Measurements from ENCODE around the gene NAGLU. TPM values are rescaled to one million over a fixed set of nuclear protein-coding genes. Genes with fewer than 3 reads are reported as not detected.

NAGLU gene
- total and polyA plus RNA-seq, 2 experiments from 2014 or later = 12.0 to 31.2 TPM

- H3K9me2 ChIP-seq (ENCODE audit: insufficient read depth) = no peaks in the 10 kb centered on the region
- Mint-ChIP-seq H3K36me3 (ENCODE audit: low read depth) (no peaks in the 10 kb centered on the region; the same call in 2 of the 3 replicates), H3K4me3 (peak overlapping the region; percentile 87), H3K27me3 (ENCODE audit: insufficient read depth, low read depth, poor library complexity) (peaks cover 21% of the 10 kb centered on the region), H3K4me1 (peaks cover 16% of the 10 kb centered on the region), H3K9me3 (no peaks in the 10 kb centered on the region), H3K27ac (no peak overlapping the region)
- H2AFZ ChIP-seq = peak overlapping the region; percentile 95
- no peaks in the 10 kb centered on the region for H3K79me2 ChIP-seq (replicated peaks; ENCODE audit: insufficient read depth)
- peak overlapping the region; percentile 93 for H3K4me3 ChIP-seq
- H4K20me1 ChIP-seq (replicated peaks; ENCODE audit: insufficient read depth) = no peaks in the 10 kb centered on the region
- H3K4me1 ChIP-seq (ENCODE audit: insufficient read depth) = peaks cover 8% of the 10 kb centered on the region; the same call in 1 of the 2 replicates
- no peaks in the 10 kb centered on the region; the same call in none of the 2 replicates for H3F3A ChIP-seq (replicated peaks; ENCODE audit: low read depth)
- TF ChIP-seq CTCF (conservative IDR thresholded peaks at IDR 0.05; ENCODE audit: low read depth in 2 of 2) (no peak), EZH2phosphoT487 (IDR thresholded peaks at IDR 0.05; ENCODE audit: unreplicated experiment) (no peak), NANOG (IDR thresholded peaks at IDR 0.05; ENCODE audit: borderline replicate concordance) (no peak), JUNB (IDR thresholded peaks at IDR 0.05; ENCODE audit: unreplicated experiment) (no peak), ZNF331 (CRISPR knock-in tag; IDR thresholded peaks at IDR 0.05; ENCODE audit: low read depth) (no peak), POLR2AphosphoS5 (IDR thresholded peaks at IDR 0.05; ENCODE audit: low read depth) (no peak), STAT1 (IDR thresholded peaks at IDR 0.05; ENCODE audit: unreplicated experiment) (no peak), CREB1 (CRISPR knock-in tag; IDR thresholded peaks at IDR 0.05; ENCODE audit: low read depth) (no peak), EZH2 (IDR thresholded peaks at IDR 0.05; ENCODE audit: low read depth, unreplicated experiment) (no peak), ZNF114 (CRISPR knock-in tag; IDR thresholded peaks at IDR 0.05) (no peak)
- TF ChIP-seq, protein P1, sequence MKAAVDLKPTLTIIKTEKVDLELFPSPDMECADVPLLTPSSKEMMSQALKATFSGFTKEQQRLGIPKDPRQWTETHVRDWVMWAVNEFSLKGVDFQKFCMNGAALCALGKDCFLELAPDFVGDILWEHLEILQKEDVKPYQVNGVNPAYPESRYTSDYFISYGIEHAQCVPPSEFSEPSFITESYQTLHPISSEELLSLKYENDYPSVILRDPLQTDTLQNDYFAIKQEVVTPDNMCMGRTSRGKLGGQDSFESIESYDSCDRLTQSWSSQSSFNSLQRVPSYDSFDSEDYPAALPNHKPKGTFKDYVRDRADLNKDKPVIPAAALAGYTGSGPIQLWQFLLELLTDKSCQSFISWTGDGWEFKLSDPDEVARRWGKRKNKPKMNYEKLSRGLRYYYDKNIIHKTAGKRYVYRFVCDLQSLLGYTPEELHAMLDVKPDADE (IDR thresholded peaks at IDR 0.05) = no peak
- TF ChIP-seq, protein P2, sequence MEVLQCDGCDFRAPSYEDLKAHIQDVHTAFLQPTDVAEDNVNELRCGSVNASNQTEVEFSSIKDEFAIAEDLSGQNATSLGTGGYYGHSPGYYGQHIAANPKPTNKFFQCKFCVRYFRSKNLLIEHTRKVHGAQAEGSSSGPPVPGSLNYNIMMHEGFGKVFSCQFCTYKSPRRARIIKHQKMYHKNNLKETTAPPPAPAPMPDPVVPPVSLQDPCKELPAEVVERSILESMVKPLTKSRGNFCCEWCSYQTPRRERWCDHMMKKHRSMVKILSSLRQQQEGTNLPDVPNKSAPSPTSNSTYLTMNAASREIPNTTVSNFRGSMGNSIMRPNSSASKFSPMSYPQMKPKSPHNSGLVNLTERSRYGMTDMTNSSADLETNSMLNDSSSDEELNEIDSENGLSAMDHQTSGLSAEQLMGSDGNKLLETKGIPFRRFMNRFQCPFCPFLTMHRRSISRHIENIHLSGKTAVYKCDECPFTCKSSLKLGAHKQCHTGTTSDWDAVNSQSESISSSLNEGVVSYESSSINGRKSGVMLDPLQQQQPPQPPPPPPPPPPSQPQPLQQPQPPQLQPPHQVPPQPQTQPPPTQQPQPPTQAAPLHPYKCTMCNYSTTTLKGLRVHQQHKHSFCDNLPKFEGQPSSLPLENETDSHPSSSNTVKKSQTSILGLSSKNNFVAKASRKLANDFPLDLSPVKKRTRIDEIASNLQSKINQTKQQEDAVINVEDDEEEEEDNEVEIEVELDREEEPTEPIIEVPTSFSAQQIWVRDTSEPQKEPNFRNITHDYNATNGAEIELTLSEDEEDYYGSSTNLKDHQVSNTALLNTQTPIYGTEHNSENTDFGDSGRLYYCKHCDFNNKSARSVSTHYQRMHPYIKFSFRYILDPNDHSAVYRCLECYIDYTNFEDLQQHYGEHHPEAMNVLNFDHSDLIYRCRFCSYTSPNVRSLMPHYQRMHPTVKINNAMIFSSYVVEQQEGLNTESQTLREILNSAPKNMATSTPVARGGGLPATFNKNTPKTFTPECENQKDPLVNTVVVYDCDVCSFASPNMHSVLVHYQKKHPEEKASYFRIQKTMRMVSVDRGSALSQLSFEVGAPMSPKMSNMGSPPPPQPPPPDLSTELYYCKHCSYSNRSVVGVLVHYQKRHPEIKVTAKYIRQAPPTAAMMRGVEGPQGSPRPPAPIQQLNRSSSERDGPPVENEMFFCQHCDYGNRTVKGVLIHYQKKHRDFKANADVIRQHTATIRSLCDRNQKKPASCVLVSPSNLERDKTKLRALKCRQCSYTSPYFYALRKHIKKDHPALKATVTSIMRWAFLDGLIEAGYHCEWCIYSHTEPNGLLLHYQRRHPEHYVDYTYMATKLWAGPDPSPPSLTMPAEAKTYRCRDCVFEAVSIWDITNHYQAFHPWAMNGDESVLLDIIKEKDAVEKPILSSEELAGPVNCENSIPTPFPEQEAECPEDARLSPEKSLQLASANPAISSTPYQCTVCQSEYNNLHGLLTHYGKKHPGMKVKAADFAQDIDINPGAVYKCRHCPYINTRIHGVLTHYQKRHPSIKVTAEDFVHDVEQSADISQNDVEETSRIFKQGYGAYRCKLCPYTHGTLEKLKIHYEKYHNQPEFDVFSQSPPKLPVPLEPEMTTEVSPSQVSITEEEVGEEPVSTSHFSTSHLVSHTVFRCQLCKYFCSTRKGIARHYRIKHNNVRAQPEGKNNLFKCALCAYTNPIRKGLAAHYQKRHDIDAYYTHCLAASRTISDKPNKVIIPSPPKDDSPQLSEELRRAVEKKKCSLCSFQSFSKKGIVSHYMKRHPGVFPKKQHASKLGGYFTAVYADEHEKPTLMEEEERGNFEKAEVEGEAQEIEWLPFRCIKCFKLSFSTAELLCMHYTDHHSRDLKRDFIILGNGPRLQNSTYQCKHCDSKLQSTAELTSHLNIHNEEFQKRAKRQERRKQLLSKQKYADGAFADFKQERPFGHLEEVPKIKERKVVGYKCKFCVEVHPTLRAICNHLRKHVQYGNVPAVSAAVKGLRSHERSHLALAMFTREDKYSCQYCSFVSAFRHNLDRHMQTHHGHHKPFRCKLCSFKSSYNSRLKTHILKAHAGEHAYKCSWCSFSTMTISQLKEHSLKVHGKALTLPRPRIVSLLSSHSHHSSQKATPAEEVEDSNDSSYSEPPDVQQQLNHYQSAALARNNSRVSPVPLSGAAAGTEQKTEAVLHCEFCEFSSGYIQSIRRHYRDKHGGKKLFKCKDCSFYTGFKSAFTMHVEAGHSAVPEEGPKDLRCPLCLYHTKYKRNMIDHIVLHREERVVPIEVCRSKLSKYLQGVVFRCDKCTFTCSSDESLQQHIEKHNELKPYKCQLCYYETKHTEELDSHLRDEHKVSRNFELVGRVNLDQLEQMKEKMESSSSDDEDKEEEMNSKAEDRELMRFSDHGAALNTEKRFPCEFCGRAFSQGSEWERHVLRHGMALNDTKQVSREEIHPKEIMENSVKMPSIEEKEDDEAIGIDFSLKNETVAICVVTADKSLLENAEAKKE (CRISPR knock-in tag; IDR thresholded peaks at IDR 0.05) = no peak
- TF ChIP-seq, protein P3, sequence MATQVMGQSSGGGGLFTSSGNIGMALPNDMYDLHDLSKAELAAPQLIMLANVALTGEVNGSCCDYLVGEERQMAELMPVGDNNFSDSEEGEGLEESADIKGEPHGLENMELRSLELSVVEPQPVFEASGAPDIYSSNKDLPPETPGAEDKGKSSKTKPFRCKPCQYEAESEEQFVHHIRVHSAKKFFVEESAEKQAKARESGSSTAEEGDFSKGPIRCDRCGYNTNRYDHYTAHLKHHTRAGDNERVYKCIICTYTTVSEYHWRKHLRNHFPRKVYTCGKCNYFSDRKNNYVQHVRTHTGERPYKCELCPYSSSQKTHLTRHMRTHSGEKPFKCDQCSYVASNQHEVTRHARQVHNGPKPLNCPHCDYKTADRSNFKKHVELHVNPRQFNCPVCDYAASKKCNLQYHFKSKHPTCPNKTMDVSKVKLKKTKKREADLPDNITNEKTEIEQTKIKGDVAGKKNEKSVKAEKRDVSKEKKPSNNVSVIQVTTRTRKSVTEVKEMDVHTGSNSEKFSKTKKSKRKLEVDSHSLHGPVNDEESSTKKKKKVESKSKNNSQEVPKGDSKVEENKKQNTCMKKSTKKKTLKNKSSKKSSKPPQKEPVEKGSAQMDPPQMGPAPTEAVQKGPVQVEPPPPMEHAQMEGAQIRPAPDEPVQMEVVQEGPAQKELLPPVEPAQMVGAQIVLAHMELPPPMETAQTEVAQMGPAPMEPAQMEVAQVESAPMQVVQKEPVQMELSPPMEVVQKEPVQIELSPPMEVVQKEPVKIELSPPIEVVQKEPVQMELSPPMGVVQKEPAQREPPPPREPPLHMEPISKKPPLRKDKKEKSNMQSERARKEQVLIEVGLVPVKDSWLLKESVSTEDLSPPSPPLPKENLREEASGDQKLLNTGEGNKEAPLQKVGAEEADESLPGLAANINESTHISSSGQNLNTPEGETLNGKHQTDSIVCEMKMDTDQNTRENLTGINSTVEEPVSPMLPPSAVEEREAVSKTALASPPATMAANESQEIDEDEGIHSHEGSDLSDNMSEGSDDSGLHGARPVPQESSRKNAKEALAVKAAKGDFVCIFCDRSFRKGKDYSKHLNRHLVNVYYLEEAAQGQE (IDR thresholded peaks at IDR 0.05; ENCODE audit: unreplicated experiment) = no peak
- DNase-seq (ENCODE audit: low spot score) (no peak), ATAC-seq (no peak)
- no peak overlapping the region for H3K27ac ChIP-seq (ENCODE audit: low read depth)
- H3K36me3 ChIP-seq (ENCODE audit: insufficient read depth) = no peaks in the 10 kb centered on the region
- no peaks in the 10 kb centered on the region for H3K27me3 ChIP-seq (ENCODE audit: insufficient read depth)
- peak overlapping the region; percentile 92 for H3K4me2 ChIP-seq
Observed at GRCh38 chr17:42555122-42555622, 19.1 kb downstream of the NAGLU start.
